GM12878 (cell line): ENCODE data around the gene TRIM73.
"Not testable (repeated sequence)": the region's sequence is repeated elsewhere in the genome, so short reads cannot be mapped to it uniquely, and the experiment has no call there.

Experiments
- EZH2 ChIP-seq: IDR thresholded peaks from 2 replicates; pipeline ENCODE4 v1.6.1; 2012; ENCODE audit warnings: low read depth, mild to moderate bottlenecking, control low read depth, inconsistent platforms, low read length, borderline replicate concordance; ENCODE audit not compliant: control insufficient read depth
- HDGF ChIP-seq: fragments of 450-650 bp; IDR thresholded peaks from 2 replicates; pipeline ENCODE4 v1.6.1; 2016; ENCODE audit warnings: antibody characterized with exemption

DNA sequence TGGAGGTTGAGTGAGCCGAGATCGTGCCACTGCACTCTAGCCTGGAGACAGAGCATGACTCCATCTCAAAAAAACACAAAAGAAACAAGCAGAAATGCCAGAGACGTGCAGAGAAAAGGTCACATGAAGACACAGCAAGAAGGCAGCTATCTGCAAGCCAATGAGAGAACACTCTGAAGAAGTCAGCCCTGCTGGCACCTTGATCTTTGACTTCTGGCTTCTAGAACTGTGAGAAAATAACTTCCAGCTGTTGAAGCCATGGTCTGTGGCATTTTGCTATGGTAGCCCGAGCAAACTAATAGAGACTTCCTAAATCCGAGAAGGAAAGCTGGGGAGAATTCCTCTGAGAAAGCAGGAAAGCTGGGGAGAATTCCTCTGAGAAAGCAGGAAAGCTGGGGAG is 54.5 kb downstream of the TRIM73 start:
- not testable (repeated sequence) for TF ChIP-seq EZH2, HDGF
